Measurements from ENCODE around the gene STPG3.

DNA sequence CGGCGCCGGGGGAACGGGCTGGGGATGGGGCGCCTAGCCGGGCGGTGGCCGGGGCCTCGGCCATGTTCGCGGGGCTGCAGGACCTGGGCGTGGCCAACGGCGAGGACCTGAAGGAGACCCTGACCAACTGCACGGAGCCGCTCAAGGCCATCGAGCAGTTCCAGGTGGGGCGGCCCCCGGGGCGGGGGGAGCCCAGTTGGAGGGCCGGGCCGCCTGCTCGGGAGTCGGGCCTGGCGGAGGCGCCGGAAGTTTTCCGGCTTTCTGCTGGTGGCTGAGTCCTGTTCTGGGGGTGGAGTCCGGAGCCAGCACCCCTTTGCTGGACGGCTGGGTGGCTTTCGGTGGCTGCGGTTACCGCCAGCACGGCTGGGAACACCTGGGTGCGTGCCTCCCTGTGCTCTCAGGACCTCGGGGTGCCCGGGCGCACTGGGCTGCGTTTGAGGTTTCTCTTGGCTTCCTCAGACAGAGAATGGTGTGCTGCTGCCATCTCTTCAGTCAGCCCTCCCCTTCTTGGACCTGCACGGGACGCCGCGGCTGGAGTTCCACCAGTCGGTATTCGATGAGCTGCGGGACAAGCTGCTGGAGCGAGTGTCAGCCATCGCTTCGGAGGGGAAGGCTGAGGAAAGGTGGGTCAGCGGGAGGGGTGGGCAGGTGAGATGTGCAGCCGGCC, 4.5 kb downstream of the STPG3 start:
- TF ChIP-seq, protein P1, sequence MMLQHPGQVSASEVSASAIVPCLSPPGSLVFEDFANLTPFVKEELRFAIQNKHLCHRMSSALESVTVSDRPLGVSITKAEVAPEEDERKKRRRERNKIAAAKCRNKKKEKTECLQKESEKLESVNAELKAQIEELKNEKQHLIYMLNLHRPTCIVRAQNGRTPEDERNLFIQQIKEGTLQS (IDR thresholded peaks at IDR 0.05) = no peak
- TF ChIP-seq, protein P2, sequence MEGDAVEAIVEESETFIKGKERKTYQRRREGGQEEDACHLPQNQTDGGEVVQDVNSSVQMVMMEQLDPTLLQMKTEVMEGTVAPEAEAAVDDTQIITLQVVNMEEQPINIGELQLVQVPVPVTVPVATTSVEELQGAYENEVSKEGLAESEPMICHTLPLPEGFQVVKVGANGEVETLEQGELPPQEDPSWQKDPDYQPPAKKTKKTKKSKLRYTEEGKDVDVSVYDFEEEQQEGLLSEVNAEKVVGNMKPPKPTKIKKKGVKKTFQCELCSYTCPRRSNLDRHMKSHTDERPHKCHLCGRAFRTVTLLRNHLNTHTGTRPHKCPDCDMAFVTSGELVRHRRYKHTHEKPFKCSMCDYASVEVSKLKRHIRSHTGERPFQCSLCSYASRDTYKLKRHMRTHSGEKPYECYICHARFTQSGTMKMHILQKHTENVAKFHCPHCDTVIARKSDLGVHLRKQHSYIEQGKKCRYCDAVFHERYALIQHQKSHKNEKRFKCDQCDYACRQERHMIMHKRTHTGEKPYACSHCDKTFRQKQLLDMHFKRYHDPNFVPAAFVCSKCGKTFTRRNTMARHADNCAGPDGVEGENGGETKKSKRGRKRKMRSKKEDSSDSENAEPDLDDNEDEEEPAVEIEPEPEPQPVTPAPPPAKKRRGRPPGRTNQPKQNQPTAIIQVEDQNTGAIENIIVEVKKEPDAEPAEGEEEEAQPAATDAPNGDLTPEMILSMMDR (IDR thresholded peaks at IDR 0.05; ENCODE audit: low read depth, low read length, missing input control) = no peak
- TF ChIP-seq, protein P3, sequence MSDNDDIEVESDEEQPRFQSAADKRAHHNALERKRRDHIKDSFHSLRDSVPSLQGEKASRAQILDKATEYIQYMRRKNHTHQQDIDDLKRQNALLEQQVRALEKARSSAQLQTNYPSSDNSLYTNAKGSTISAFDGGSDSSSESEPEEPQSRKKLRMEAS (IDR thresholded peaks at IDR 0.05) = no peak
- TF ChIP-seq RAD21 (IDR thresholded peaks at IDR 0.05) (no peak), TAF1 (conservative IDR thresholded peaks at IDR 0.05) (no peak), SP1 (IDR thresholded peaks at IDR 0.05) (no peak), EGR1 (IDR thresholded peaks at IDR 0.05; ENCODE audit: low read depth in 2 of 2) (no peak)
- TF ChIP-seq, protein P4, sequence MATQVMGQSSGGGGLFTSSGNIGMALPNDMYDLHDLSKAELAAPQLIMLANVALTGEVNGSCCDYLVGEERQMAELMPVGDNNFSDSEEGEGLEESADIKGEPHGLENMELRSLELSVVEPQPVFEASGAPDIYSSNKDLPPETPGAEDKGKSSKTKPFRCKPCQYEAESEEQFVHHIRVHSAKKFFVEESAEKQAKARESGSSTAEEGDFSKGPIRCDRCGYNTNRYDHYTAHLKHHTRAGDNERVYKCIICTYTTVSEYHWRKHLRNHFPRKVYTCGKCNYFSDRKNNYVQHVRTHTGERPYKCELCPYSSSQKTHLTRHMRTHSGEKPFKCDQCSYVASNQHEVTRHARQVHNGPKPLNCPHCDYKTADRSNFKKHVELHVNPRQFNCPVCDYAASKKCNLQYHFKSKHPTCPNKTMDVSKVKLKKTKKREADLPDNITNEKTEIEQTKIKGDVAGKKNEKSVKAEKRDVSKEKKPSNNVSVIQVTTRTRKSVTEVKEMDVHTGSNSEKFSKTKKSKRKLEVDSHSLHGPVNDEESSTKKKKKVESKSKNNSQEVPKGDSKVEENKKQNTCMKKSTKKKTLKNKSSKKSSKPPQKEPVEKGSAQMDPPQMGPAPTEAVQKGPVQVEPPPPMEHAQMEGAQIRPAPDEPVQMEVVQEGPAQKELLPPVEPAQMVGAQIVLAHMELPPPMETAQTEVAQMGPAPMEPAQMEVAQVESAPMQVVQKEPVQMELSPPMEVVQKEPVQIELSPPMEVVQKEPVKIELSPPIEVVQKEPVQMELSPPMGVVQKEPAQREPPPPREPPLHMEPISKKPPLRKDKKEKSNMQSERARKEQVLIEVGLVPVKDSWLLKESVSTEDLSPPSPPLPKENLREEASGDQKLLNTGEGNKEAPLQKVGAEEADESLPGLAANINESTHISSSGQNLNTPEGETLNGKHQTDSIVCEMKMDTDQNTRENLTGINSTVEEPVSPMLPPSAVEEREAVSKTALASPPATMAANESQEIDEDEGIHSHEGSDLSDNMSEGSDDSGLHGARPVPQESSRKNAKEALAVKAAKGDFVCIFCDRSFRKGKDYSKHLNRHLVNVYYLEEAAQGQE (IDR thresholded peaks at IDR 0.05) = peak; percentile 15

Measured in liver (tissue), 3 donors.